Gastroesophageal sphincter (tissue), 3 donors: ENCODE measurements around the gene NDRG2.

Experiments used
- POLR2A ChIP-seq, 2 donors: fragments of 450-650 bp; IDR thresholded peaks; one replicate each; pipeline ENCODE4 v1.6.1; 2017; ENCODE audit warnings: antibody characterized with exemption in 2 of 2, mild to moderate bottlenecking in 2 of 2, moderate library complexity in 1 of 2
- TF ChIP-seq, protein P1 (sequence below), 4 experiments: fragments of 200-600 bp in 2 of 4; fragments of 450-650 bp in 2 of 4; sonication (generic) in 1 of 4; IDR thresholded peaks; one replicate each; pipeline ENCODE4 v1.5.1; 2017 to 2019; ENCODE audit warnings: antibody characterized with exemption in 4 of 4, mild to moderate bottlenecking in 2 of 4, moderate library complexity in 2 of 4

DNA sequence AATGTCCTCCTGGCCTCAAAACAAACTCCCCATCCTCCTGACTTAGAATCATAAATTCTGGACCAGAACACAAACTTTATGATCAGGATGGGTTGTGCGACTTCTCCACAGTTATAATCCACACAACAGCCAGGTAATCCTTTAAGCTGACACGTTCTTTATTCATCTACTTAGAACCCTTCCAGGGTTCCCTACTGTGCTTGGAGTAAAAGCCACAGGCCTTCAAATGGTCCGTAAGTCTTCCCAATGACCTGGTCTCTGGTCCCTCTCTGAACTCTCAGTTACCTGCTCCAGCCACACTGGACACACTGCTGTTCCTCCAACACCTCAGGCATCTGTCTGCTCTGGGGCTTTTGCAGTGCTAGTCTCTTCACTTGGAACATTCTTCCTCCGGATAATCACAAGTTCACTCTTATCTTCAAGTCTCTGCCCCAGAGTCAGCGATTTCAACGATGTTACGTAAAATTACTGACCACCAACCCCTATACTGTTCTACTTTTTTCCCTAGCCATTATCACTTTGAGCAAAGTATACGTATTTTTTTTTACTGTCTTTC lies 15.6 kb upstream of the NDRG2 start:
- TF ChIP-seq, protein P1, sequence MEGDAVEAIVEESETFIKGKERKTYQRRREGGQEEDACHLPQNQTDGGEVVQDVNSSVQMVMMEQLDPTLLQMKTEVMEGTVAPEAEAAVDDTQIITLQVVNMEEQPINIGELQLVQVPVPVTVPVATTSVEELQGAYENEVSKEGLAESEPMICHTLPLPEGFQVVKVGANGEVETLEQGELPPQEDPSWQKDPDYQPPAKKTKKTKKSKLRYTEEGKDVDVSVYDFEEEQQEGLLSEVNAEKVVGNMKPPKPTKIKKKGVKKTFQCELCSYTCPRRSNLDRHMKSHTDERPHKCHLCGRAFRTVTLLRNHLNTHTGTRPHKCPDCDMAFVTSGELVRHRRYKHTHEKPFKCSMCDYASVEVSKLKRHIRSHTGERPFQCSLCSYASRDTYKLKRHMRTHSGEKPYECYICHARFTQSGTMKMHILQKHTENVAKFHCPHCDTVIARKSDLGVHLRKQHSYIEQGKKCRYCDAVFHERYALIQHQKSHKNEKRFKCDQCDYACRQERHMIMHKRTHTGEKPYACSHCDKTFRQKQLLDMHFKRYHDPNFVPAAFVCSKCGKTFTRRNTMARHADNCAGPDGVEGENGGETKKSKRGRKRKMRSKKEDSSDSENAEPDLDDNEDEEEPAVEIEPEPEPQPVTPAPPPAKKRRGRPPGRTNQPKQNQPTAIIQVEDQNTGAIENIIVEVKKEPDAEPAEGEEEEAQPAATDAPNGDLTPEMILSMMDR (IDR thresholded peaks at IDR 0.05), result no peak
- TF ChIP-seq POLR2A (IDR thresholded peaks at IDR 0.05), result no peak
